Muscle layer of duodenum (tissue), 2 donors: ENCODE results near the gene PSD2.

Experiments
- H3K27ac ChIP-seq: one replicate; pipeline ENCODE4 v1.7.0; 2013; ENCODE audit warnings: mild to moderate bottlenecking, low read length
- H3K27me3 ChIP-seq: one replicate; pipeline ENCODE4 v1.7.0; 2013; ENCODE audit warnings: low read depth, mild to moderate bottlenecking, control low read depth, low read length
- H3K36me3 ChIP-seq, 2 donors: one replicate each; pipeline ENCODE4 v1.7.0; 2013; ENCODE audit warnings: low read length in 2 of 2, control low read depth in 1 of 2, mild to moderate bottlenecking in 1 of 2; ENCODE audit not compliant: insufficient read depth in 2 of 2, control insufficient read depth in 1 of 2
- H3K4me1 ChIP-seq, 2 donors: one replicate each; pipeline ENCODE4 v1.7.0; 2013; ENCODE audit warnings: low read length in 2 of 2, mild to moderate bottlenecking in 2 of 2, control low read depth in 1 of 2, moderate library complexity in 1 of 2; ENCODE audit not compliant: insufficient read depth in 2 of 2, control insufficient read depth in 1 of 2
- H3K4me3 ChIP-seq, 2 donors: one replicate each; pipeline ENCODE4 v1.7.0; 2013; ENCODE audit warnings: low read length in 2 of 2, low read depth in 1 of 2, mild to moderate bottlenecking in 1 of 2
- H3K9me3 ChIP-seq, 2 donors: one replicate each; pipeline ENCODE4 v1.7.0; 2013; ENCODE audit warnings: low read length in 2 of 2, control low read depth in 1 of 2, mild to moderate bottlenecking in 1 of 2; ENCODE audit not compliant: control insufficient read depth in 1 of 2
- donor health status: healthy.

Gene PSD2

DNA sequence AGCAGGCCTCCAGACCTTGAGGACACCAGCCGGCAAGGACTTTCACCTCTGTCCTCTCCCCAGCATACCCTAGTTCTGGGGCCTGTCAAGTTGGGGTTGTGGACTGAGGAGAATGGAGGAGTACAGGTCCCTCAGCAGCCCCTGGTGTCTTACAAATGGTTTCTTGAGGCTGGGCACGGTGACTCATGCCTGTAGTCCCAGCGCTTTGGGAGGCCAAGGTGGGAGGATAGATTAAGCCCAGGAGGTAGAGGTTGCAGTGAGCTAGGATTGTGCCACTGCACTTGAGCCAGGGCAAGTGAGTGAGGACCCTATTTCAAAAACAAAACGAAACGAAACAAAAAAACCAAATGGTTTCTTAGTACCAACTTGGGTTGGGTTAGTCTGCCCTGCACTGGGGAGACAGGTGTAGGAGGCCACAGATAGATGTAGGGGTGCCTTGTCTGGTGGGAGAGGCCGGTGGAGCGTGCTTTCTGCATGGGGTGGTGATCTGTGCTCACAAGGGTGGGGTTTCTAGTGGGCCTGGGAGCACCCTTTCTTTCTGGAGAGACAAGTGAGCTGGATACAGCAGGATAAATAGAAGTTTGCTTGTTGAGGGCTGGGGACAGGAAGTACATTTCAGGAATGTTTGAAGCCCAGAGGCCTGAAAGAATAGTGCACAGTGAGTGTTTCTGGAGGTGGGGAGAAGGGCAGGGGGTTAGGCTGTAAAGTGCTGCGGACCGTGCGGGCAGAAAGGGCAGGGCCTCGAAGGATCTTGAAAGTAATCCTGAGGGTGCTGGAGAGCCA, 37.7 kb upstream of the PSD2 start:
- no peaks in the 10 kb centered on the region for H3K9me3 ChIP-seq
- no peak overlapping the region for H3K4me3 ChIP-seq
- H3K4me1 ChIP-seq: no peaks in the 10 kb centered on the region
- no peak overlapping the region for H3K27ac ChIP-seq
- no peaks in the 10 kb centered on the region for H3K36me3 ChIP-seq
- peaks cover 28% of the 10 kb centered on the region for H3K27me3 ChIP-seq

DNA sequence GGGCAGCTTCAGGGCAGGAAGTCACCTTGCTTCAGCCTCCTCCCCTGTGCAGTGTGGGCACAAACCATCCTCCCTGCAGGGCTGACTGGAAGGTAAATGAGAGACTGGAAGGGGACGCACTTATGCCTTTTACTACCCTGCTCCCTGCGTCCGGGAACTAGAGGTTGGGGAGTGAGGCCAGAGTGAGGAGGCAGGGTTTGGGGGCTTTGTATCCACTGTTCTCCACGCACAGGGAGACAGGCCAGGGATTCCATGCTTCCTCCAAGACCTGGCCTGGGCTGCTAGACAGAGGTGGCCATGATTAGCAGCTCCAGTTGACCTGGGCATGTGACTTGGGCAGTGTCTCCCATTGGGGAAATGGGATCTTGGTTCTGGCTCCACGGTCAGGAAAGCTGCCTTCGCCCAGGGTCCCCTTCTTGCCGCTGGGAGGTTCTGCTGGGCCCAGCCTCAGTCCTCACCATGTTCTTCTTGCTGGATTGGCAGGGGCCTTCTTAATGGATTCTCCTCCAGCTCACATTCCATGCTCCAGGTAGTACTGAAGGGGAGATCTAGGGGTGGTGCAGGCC, 37.0 kb upstream of the PSD2 start:
- H3K27me3 ChIP-seq: peaks cover 28% of the 10 kb centered on the region
- no peaks in the 10 kb centered on the region for H3K36me3 ChIP-seq
- H3K9me3 ChIP-seq: no peaks in the 10 kb centered on the region
- H3K27ac ChIP-seq: no peak overlapping the region
- no peak overlapping the region for H3K4me3 ChIP-seq
- H3K4me1 ChIP-seq: no peaks in the 10 kb centered on the region

DNA sequence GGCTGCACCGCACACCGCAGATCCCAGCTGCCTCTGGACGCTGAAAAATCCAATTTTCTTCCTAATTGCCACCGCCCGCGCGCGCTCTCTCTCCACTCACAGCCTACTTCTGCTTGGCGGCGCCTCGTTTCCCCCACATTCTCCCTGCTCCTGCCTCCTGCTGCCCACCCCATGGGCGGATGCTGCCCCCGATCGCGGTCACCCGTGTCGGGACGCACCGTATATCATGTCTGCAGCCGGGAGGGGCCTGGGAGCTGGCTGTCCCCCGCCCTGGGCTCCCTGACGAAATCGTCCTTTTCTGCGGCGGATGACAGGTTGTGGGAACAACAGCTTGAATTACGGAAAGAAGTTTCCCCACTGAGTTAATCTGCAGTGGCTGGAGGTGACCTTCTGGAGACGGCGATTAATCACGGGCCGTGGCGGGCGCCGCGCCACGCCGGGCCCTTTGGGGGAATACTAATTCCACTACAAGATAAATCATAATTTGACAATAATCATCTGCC, 36.3 kb upstream of the PSD2 start:
- H3K27me3 ChIP-seq: peaks cover 31% of the 10 kb centered on the region
- no peak overlapping the region for H3K4me3 ChIP-seq
- H3K4me1 ChIP-seq: no peaks in the 10 kb centered on the region
- no peaks in the 10 kb centered on the region for H3K36me3 ChIP-seq
- no peak overlapping the region for H3K27ac ChIP-seq
- no peaks in the 10 kb centered on the region for H3K9me3 ChIP-seq

GRCh38 chr5:139760066-139761056, 35.2 kb upstream of the PSD2 start:
- Histone ChIP-seq H3K4me3 (no peak overlapping the region), H3K27ac (no peak overlapping the region), H3K4me1 (no peaks in the 10 kb centered on the region), H3K36me3 (no peaks in the 10 kb centered on the region), H3K9me3 (no peaks in the 10 kb centered on the region), H3K27me3 (peaks cover 31% of the 10 kb centered on the region)

- H3K9me3 ChIP-seq: no peaks in the 10 kb centered on the region
- no peak overlapping the region for H3K27ac ChIP-seq
- H3K4me3 ChIP-seq: no peak overlapping the region
- H3K27me3 ChIP-seq: peaks cover 24% of the 10 kb centered on the region
- H3K4me1 ChIP-seq: no peaks in the 10 kb centered on the region
- no peaks in the 10 kb centered on the region for H3K36me3 ChIP-seq
Observed at GRCh38 chr5:139761057-139761450, 34.6 kb upstream of the PSD2 start.

GRCh38 chr5:139761501-139761900, 34.1 kb upstream of the PSD2 start:
- H3K4me1 ChIP-seq: no peaks in the 10 kb centered on the region
- peaks cover 20% of the 10 kb centered on the region for H3K27me3 ChIP-seq
- no peak overlapping the region for H3K4me3 ChIP-seq
- no peaks in the 10 kb centered on the region for H3K9me3 ChIP-seq
- no peak overlapping the region for H3K27ac ChIP-seq
- H3K36me3 ChIP-seq: no peaks in the 10 kb centered on the region

GRCh38 chr5:139762615-139763170, 32.9 kb upstream of the PSD2 start:
- Histone ChIP-seq H3K4me1 (no peaks in the 10 kb centered on the region), H3K27ac (no peak overlapping the region), H3K36me3 (no peaks in the 10 kb centered on the region), H3K4me3 (no peak overlapping the region), H3K27me3 (peaks cover 13% of the 10 kb centered on the region), H3K9me3 (no peaks in the 10 kb centered on the region)

- H3K27me3 ChIP-seq: peaks cover 13% of the 10 kb centered on the region
- no peak overlapping the region for H3K27ac ChIP-seq
- no peak overlapping the region for H3K4me3 ChIP-seq
- no peaks in the 10 kb centered on the region for H3K4me1 ChIP-seq
- H3K9me3 ChIP-seq: no peaks in the 10 kb centered on the region
- no peaks in the 10 kb centered on the region for H3K36me3 ChIP-seq
Observed at GRCh38 chr5:139763280-139763929, 32.2 kb upstream of the PSD2 start.

DNA sequence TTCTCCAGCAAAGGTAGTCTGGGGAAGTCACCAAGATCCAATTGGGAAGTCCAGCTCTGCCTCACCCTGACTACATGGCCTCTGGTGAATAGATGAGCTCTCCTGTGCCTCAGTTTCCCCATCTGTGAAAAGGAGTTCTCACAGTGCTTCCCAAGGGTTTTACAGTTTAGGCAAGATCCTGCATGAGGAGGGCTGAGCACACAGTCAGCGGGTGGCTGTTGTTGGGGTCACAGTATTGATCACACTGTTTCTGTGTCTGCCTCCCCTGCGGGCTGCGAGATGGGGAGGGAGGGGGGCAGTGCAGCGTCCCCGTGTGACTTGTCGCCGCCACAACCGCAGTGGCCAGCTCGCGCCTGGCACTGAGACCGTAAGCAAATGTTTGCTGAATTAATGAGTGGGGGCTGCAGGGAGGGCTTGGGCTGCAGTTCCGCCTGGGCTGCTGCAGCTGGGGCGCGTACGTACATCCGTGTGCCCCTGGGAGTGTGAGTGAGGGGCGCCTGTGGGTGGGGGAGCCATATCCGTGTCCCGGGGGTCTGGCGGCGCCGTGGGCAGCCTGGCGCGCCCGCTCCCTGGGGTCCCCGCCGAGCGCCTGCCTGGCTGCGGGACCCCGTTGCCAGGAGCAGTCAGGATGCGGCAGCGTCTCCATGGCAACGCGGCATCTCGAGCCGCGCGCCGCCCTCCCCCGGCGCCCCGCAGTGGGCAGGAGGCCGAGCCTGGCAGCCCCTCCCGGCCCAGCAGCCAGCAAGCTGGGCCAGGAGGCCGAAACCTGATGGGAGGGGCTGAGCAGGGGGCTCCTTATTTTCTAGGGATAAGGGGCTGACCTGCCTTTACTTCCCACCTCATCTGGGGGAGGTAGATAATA, 31.4 kb upstream of the PSD2 start:
- no peaks in the 10 kb centered on the region for H3K9me3 ChIP-seq
- no peaks in the 10 kb centered on the region for H3K36me3 ChIP-seq
- no peaks in the 10 kb centered on the region for H3K4me1 ChIP-seq
- H3K27me3 ChIP-seq: peaks cover 13% of the 10 kb centered on the region
- H3K27ac ChIP-seq: no peak overlapping the region
- H3K4me3 ChIP-seq: no peak overlapping the region

GRCh38 chr5:139764886-139765408, 30.7 kb upstream of the PSD2 start:
- Histone ChIP-seq H3K9me3 (no peaks in the 10 kb centered on the region), H3K27ac (no peak overlapping the region), H3K4me1 (no peaks in the 10 kb centered on the region), H3K36me3 (no peaks in the 10 kb centered on the region), H3K27me3 (peaks cover 13% of the 10 kb centered on the region), H3K4me3 (peak overlapping the region in 1 of 2 donors; percentile 34)
